SK-N-SH treated with all-trans-retinoic acid at 6 μM for 48 hours (cell line): Measurements from ENCODE around the gene GRIFIN.
"Not testable (repeated sequence)": the region's sequence is repeated elsewhere in the genome, so short reads cannot be mapped to it uniquely, and the experiment has no call there.

ENCODE experiments used
- ATAC-seq: fragments of 200-7000 bp; cut with Tn5 transposase; 3 replicates; pipeline ENCODE4 v1.9.1; 2020; ENCODE audit warnings: mild to moderate bottlenecking, moderate library complexity
- ARNTL ChIP-seq: fragments of 450-650 bp; formaldehyde crosslinking; IDR thresholded peaks from 2 replicates; pipeline ENCODE4 v1.5.0; 2020; ENCODE audit warnings: low read depth, mild to moderate bottlenecking, moderate library complexity, borderline replicate concordance
- BACH2 ChIP-seq: fragments of 250-450 bp; sonication (Bioruptor Pico); IDR thresholded peaks from 2 replicates; pipeline ENCODE4 v1.9.0; 2021; ENCODE audit warnings: mild to moderate bottlenecking, borderline replicate concordance
- CSDC2 ChIP-seq: fragments of 250-450 bp; sonication (Bioruptor Pico); IDR thresholded peaks from 2 replicates; pipeline ENCODE4 v1.5.0; 2020; ENCODE audit warnings: mild to moderate bottlenecking, moderate library complexity
- CSRNP3 ChIP-seq: fragments of 250-450 bp; sonication (Bioruptor Pico); IDR thresholded peaks from 2 replicates; pipeline ENCODE4 v1.5.1; 2021; ENCODE audit warnings: mild to moderate bottlenecking, moderate library complexity
- ESRRG ChIP-seq: fragments of 250-450 bp; sonication (Bioruptor Pico); IDR thresholded peaks from 2 replicates; pipeline ENCODE4 v1.6.1; 2021; ENCODE audit warnings: mild to moderate bottlenecking
- GLIS3 ChIP-seq: fragments of 250-450 bp; sonication (Bioruptor Pico); IDR thresholded peaks from 2 replicates; pipeline ENCODE4 v1.5.0; 2020; ENCODE audit warnings: mild to moderate bottlenecking, moderate library complexity
- ISL1 ChIP-seq: fragments of 250-450 bp; sonication (Bioruptor Pico); IDR thresholded peaks from 2 replicates; pipeline ENCODE4 v2.1.2; 2022; ENCODE audit warnings: mild to moderate bottlenecking, moderate library complexity
- OSR1 ChIP-seq: fragments of 250-450 bp; sonication (Bioruptor Pico); IDR thresholded peaks from 2 replicates; pipeline ENCODE4 v1.8.0; 2022; ENCODE audit warnings: moderate library complexity, mild to moderate bottlenecking, inconsistent platforms
- PATZ1 ChIP-seq: fragments of 250-450 bp; sonication (Bioruptor Pico); IDR thresholded peaks from 2 replicates; pipeline ENCODE4 v1.8.0; 2020; ENCODE audit warnings: mild to moderate bottlenecking, moderate library complexity, borderline replicate concordance
- PPARA ChIP-seq: fragments of 250-450 bp; sonication (Bioruptor Pico); IDR thresholded peaks from 2 replicates; pipeline ENCODE4 v1.5.0; 2020; ENCODE audit warnings: mild to moderate bottlenecking, borderline replicate concordance
- RARB ChIP-seq: fragments of 250-450 bp; sonication (Bioruptor Pico); IDR thresholded peaks from 2 replicates; pipeline ENCODE4 v1.8.0; 2021; ENCODE audit warnings: mild to moderate bottlenecking, moderate library complexity
- TCF4 ChIP-seq: fragments of 250-450 bp; sonication (Bioruptor Pico); IDR thresholded peaks from 2 replicates; pipeline ENCODE4 v1.8.0; 2021; ENCODE audit warnings: mild to moderate bottlenecking, moderate library complexity, borderline replicate concordance
- TOX ChIP-seq: fragments of 250-450 bp; sonication (Bioruptor Pico); IDR thresholded peaks from 2 replicates; pipeline ENCODE4 v1.8.0; 2021; ENCODE audit warnings: mild to moderate bottlenecking, moderate library complexity, borderline replicate concordance
- ZC3H10 ChIP-seq: fragments of 250-450 bp; sonication (Bioruptor Pico); IDR thresholded peaks from 2 replicates; pipeline ENCODE4 v1.5.1; 2021; ENCODE audit warnings: mild to moderate bottlenecking, moderate library complexity
- ZFP30 ChIP-seq: fragments of 450-650 bp; formaldehyde crosslinking; IDR thresholded peaks from 2 replicates; pipeline ENCODE4 v1.5.0; 2022; ENCODE audit warnings: mild to moderate bottlenecking, moderate library complexity
- ZNF70 ChIP-seq: fragments of 450-650 bp; formaldehyde crosslinking; IDR thresholded peaks from 2 replicates; pipeline ENCODE4 v1.5.0; 2020; ENCODE audit warnings: mild to moderate bottlenecking, moderate library complexity
- ZNF8 ChIP-seq: fragments of 450-650 bp; formaldehyde crosslinking; IDR thresholded peaks from 2 replicates; pipeline ENCODE4 v1.5.0; 2020; ENCODE audit warnings: mild to moderate bottlenecking, moderate library complexity
- TF ChIP-seq, protein P1 (sequence below): fragments of 250-450 bp; sonication (Bioruptor Pico); IDR thresholded peaks from 2 replicates; pipeline ENCODE4 v1.5.0; 2020; ENCODE audit warnings: mild to moderate bottlenecking, moderate library complexity
- TF ChIP-seq, protein P2 (sequence below): fragments of 250-450 bp; sonication (Bioruptor Pico); IDR thresholded peaks from 2 replicates; pipeline ENCODE4 v1.5.1; 2020; ENCODE audit warnings: low read depth, mild to moderate bottlenecking, moderate library complexity

Gene GRIFIN

GRCh38 chr7:2471022-2471329, 5.2 kb downstream of the GRIFIN start (continued):
- TF ChIP-seq, protein P1, sequence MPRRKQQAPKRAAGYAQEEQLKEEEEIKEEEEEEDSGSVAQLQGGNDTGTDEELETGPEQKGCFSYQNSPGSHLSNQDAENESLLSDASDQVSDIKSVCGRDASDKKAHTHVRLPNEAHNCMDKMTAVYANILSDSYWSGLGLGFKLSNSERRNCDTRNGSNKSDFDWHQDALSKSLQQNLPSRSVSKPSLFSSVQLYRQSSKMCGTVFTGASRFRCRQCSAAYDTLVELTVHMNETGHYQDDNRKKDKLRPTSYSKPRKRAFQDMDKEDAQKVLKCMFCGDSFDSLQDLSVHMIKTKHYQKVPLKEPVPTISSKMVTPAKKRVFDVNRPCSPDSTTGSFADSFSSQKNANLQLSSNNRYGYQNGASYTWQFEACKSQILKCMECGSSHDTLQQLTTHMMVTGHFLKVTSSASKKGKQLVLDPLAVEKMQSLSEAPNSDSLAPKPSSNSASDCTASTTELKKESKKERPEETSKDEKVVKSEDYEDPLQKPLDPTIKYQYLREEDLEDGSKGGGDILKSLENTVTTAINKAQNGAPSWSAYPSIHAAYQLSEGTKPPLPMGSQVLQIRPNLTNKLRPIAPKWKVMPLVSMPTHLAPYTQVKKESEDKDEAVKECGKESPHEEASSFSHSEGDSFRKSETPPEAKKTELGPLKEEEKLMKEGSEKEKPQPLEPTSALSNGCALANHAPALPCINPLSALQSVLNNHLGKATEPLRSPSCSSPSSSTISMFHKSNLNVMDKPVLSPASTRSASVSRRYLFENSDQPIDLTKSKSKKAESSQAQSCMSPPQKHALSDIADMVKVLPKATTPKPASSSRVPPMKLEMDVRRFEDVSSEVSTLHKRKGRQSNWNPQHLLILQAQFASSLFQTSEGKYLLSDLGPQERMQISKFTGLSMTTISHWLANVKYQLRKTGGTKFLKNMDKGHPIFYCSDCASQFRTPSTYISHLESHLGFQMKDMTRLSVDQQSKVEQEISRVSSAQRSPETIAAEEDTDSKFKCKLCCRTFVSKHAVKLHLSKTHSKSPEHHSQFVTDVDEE (CRISPR knock-in tag), result no peak
- TF ChIP-seq CSRNP3, result no peak

DNA sequence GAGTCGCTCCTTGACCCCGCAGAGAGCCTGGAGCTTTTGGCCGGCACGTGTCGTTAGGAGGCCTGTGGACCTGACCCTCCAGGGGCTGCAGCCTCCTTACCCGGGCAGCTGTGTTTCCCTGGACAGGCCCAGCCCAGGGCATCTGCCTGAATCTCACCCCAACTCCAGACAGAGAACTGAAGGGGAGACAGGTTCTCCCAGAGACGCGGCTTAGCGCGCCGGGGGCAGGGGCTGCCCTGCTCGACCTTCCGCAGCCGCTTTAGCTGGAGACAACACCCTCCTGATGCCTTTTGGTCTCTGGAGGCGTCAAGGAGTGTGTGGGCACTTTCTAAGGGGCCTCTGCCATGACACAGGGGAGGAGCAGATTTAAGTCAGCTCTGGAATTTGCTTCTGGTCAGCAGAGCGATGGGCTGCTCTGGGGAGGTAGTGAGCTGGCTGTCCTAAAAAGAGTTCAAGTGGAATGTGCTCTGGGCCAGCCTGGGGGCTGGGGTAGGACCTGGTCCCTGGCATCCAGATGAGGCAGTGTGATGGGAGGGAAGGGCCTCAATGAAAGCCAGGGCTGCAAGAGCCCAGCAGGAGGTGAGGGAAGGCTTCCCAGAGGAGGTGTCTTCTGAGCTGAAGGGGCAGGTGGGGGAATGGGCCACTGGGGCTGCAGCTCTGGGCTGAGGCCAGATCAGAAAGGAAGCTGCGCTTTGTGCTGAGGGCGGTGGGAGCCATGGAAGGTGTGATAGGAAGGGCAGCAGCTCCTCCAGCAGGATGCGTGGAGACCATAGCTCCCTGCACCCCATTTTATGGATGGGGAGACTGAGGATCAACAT, 5.8 kb downstream of the GRIFIN start:
- TF ChIP-seq PATZ1 (CRISPR knock-in tag), result no peak
- TF ChIP-seq ARNTL, result no peak
- no peak for TF ChIP-seq TOX
- TF ChIP-seq RARB, result no peak
- TF ChIP-seq TCF4 (CRISPR knock-in tag), result no peak
- TF ChIP-seq ZNF8 (CRISPR knock-in tag), result no peak
- no peak for TF ChIP-seq GLIS3
- TF ChIP-seq ESRRG (CRISPR knock-in tag), result no peak
- TF ChIP-seq, protein P1 (CRISPR knock-in tag), result no peak
- no peak for TF ChIP-seq CSDC2 (CRISPR knock-in tag)
- no peak for TF ChIP-seq ISL1 (CRISPR knock-in tag)
- no peak for TF ChIP-seq ZFP30 (CRISPR knock-in tag)
- no peak for TF ChIP-seq BACH2
- no peak for TF ChIP-seq OSR1
- TF ChIP-seq, protein P2, sequence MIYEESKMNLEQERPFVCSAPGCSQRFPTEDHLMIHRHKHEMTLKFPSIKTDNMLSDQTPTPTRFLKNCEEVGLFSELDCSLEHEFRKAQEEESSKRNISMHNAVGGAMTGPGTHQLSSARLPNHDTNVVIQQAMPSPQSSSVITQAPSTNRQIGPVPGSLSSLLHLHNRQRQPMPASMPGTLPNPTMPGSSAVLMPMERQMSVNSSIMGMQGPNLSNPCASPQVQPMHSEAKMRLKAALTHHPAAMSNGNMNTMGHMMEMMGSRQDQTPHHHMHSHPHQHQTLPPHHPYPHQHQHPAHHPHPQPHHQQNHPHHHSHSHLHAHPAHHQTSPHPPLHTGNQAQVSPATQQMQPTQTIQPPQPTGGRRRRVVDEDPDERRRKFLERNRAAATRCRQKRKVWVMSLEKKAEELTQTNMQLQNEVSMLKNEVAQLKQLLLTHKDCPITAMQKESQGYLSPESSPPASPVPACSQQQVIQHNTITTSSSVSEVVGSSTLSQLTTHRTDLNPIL (CRISPR knock-in tag), result no peak
- TF ChIP-seq CSRNP3, result no peak
- no peak for TF ChIP-seq PPARA (CRISPR knock-in tag)
- no peak for TF ChIP-seq ZNF70 (CRISPR knock-in tag)
- TF ChIP-seq ZC3H10, result no peak
- ATAC-seq, result no peak

DNA sequence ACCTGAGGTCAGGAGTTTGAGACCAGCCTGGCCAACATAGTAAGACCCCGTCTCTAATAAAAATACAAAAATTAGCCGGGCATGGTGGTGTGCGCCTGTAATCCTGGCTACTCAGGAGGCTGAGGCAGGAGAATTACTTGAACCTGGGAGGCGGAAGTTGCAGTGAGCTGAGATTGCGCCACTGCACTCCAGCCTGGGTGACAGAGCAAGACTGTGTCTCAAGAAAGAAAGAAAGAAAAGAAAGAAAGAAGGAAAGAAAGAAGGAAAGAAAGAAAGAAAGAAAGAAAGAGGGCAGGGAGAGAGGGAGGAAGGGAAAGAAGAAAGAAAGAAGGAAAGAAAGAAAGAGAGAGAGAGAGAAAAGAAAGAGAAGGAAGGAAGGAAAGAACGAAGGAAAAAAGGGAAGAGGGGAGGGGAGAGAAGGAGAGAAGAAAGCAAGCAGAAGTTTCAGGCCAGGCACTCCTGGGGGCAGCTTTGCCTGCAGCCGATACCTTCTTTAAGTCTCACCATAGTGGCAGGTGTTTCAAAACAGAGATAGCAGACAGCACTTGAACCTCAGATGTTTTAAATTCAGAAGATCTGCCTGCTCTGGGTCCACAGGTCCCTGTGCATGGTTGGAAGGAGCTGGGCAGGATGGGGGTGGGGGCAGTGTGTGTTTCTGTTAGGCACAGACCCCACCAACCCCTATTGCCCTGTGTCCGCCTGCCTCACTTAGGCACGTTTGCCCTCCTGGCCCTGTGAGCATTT, 6.6 kb downstream of the GRIFIN start:
- not testable (repeated sequence) for ATAC-seq
